Trophoblast cell (in vitro differentiated cells and primary cell): ENCODE data around the gene MMP24OS.
A peak's percentile ranks its signal among the peaks of the same experiment; 100 is the strongest.
"Not testable (repeated sequence)": the region's sequence is repeated elsewhere in the genome, so short reads cannot be mapped to it uniquely, and the experiment has no call there.

Experiments
- DNase-seq, 2 donors: peaks; one replicate each; pipeline ENCODE4 v3.0.0-alpha.2; 2016
- H2AFZ ChIP-seq: 2 replicates; pipeline ENCODE4 v1.6.1; 2013; ENCODE audit warnings: low read length, moderate library complexity, mild to moderate bottlenecking; ENCODE audit not compliant: insufficient read depth, poor library complexity
- H2AK5ac ChIP-seq: 2 replicates; pipeline ENCODE4 v1.6.1; 2013; ENCODE audit warnings: mild to moderate bottlenecking, low read length
- H2BK120ac ChIP-seq: 2 replicates; pipeline ENCODE4 v1.6.1; 2013; ENCODE audit warnings: low read length, mild to moderate bottlenecking, moderate library complexity; ENCODE audit not compliant: insufficient read depth, poor library complexity
- H2BK12ac ChIP-seq: 2 replicates; pipeline ENCODE4 v1.6.1; 2013; ENCODE audit warnings: mild to moderate bottlenecking, low read length, moderate library complexity
- H2BK5ac ChIP-seq: 2 replicates; pipeline ENCODE4 v1.6.1; 2013; ENCODE audit warnings: low read length, low read depth, moderate library complexity, mild to moderate bottlenecking; ENCODE audit not compliant: poor library complexity
- H3K14ac ChIP-seq: 2 replicates; pipeline ENCODE4 v1.6.1; 2013; ENCODE audit warnings: mild to moderate bottlenecking, low read length
- H3K18ac ChIP-seq: 2 replicates; pipeline ENCODE4 v1.6.1; 2013; ENCODE audit warnings: mild to moderate bottlenecking, low read length
- H3K23ac ChIP-seq: 2 replicates; pipeline ENCODE4 v1.6.1; 2013; ENCODE audit warnings: low read length
- H3K27ac ChIP-seq: 2 replicates; pipeline ENCODE4 v1.5.1; 2013; ENCODE audit warnings: low read depth, mild to moderate bottlenecking, inconsistent platforms, low read length, moderate library complexity
- H3K27me3 ChIP-seq: 2 replicates; pipeline ENCODE4 v1.6.1; 2013; ENCODE audit warnings: inconsistent platforms, mild to moderate bottlenecking, low read length, moderate library complexity; ENCODE audit not compliant: insufficient read depth
- H3K36me3 ChIP-seq, 2 experiments: 1 replicate in 1 of 2; 2 replicates in 1 of 2; pipeline ENCODE4 v1.6.1; 2013; ENCODE audit warnings: low read length in 2 of 2, mild to moderate bottlenecking in 2 of 2, moderate library complexity in 1 of 2; ENCODE audit not compliant: insufficient read depth in 2 of 2, control insufficient read depth in 1 of 2
- H3K4ac ChIP-seq: 2 replicates; pipeline ENCODE4 v1.6.1; 2013; ENCODE audit warnings: low read depth, mild to moderate bottlenecking, low read length, moderate library complexity
- H3K4me1 ChIP-seq, 2 experiments: 1 replicate in 1 of 2; 2 replicates in 1 of 2; pipeline ENCODE4 v1.6.1; 2013; ENCODE audit warnings: low read length in 2 of 2, mild to moderate bottlenecking in 2 of 2, moderate library complexity in 1 of 2; ENCODE audit not compliant: insufficient read depth in 2 of 2, control insufficient read depth in 1 of 2
- H3K4me2 ChIP-seq: 2 replicates; pipeline ENCODE4 v1.6.1; 2013; ENCODE audit warnings: inconsistent platforms, mild to moderate bottlenecking, low read length, moderate library complexity
- H3K4me3 ChIP-seq: 2 replicates; pipeline ENCODE4 v1.5.1; 2013; ENCODE audit warnings: mild to moderate bottlenecking, low read depth, low read length, inconsistent platforms
- H3K79me1 ChIP-seq: one replicate; pipeline ENCODE4 v1.6.1; 2013; ENCODE audit warnings: low read length
- H3K79me2 ChIP-seq: 2 replicates; pipeline ENCODE4 v1.6.1; 2013; ENCODE audit warnings: low read length, mild to moderate bottlenecking; ENCODE audit not compliant: control insufficient read depth, insufficient read depth, poor library complexity
- H3K9ac ChIP-seq: 2 replicates; pipeline ENCODE4 v1.6.1; 2013; ENCODE audit warnings: mild to moderate bottlenecking, low read length
- H3K9me3 ChIP-seq: 2 replicates; pipeline ENCODE4 v1.6.1; 2013; ENCODE audit warnings: low read depth, mild to moderate bottlenecking, control low read depth, inconsistent platforms, low read length; ENCODE audit not compliant: insufficient read depth
- H4K12ac ChIP-seq: 2 replicates; pipeline ENCODE4 v1.6.1; 2013; ENCODE audit warnings: low read depth, mild to moderate bottlenecking, low read length, moderate library complexity
- H4K8ac ChIP-seq: 2 replicates; pipeline ENCODE4 v1.6.1; 2013; ENCODE audit warnings: low read depth, mild to moderate bottlenecking, low read length, moderate library complexity
- H4K91ac ChIP-seq: one replicate; pipeline ENCODE4 v1.6.1; 2013; ENCODE audit warnings: low read depth, mild to moderate bottlenecking, low read length, moderate library complexity
- WGBS: extraction: QIAGEN DNeasy Blood & Tissue Kit; methylation state at CpG from one replicate; pipeline ENCODE4 v1.1.7; 2013; ENCODE audit warnings: missing lambda C conversion rate; ENCODE audit not compliant: insufficient read length, insufficient coverage; ENCODE audit errors: extremely low coverage; 5-methylcytosine and 5-hydroxymethylcytosine counted together

The MMP24OS gene

GRCh38 chr20:35252598-35252997 is 25.3 kb downstream of the MMP24OS start:
- WGBS = no CpG with 5 or more reads among the region's 2 CpGs
- not testable (repeated sequence) for H3K4me1 ChIP-seq, H3K4me2 ChIP-seq, DNase-seq, H3K14ac ChIP-seq, H3K36me3 ChIP-seq, H4K91ac ChIP-seq, H3K4ac ChIP-seq, H2BK12ac ChIP-seq, H3K79me1 ChIP-seq, H3K18ac ChIP-seq, H2AK5ac ChIP-seq, H4K8ac ChIP-seq, H2BK120ac ChIP-seq, H2AFZ ChIP-seq, H4K12ac ChIP-seq, H3K9ac ChIP-seq, H2BK5ac ChIP-seq, H3K23ac ChIP-seq, H3K4me3 ChIP-seq, H3K27me3 ChIP-seq, H3K27ac ChIP-seq, H3K79me2 ChIP-seq, H3K9me3 ChIP-seq

- Histone ChIP-seq H3K4ac (no peak overlapping the region), H2AK5ac (no peak overlapping the region), H3K4me2 (no peak overlapping the region), H4K12ac (no peak overlapping the region), H2BK120ac (no peak overlapping the region), H3K79me1 (no peaks in the 10 kb centered on the region), H3K4me3 (no peak overlapping the region), H3K9me3 (peaks cover 3% of the 10 kb centered on the region), H3K23ac (no peak overlapping the region), H2BK12ac (no peak overlapping the region), H3K14ac (no peak overlapping the region), H3K36me3 (no peaks in the 10 kb centered on the region), H3K4me1 (peaks cover 0 to 3% of the 10 kb centered on the region in 2 experiments), H3K27ac (no peak overlapping the region), H2BK5ac (no peak overlapping the region), H4K8ac (no peak overlapping the region), H4K91ac (no peak overlapping the region), H3K18ac (no peak overlapping the region), H2AFZ (no peak overlapping the region), H3K79me2 (no peaks in the 10 kb centered on the region), H3K9ac (no peak overlapping the region), H3K27me3 (no peaks in the 10 kb centered on the region)
- no CpG with 5 or more reads among the region's 2 CpGs for WGBS
- no peak for DNase-seq
Measured at GRCh38 chr20:35252037-35252461, 25.9 kb downstream of the MMP24OS start.

DNA sequence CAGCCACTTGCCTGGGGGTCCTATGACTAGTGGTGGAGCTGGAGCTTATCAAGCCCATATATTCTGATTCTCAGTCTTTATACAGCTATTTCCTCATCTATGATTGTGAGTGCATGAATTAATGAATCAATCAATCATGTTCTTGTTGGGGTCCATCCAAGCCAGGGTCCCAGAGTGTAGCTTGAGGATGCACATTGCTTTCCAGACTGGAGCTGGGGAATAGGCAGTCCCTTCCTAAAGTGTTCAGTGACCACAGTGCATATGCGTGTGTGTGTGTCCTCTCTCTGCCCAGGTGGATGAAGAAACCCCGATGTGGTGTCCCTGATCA is 26.3 kb downstream of the MMP24OS start:
- Histone ChIP-seq H3K4me2 (no peak overlapping the region), H3K9ac (no peak overlapping the region), H3K79me2 (no peaks in the 10 kb centered on the region), H3K27ac (no peak overlapping the region), H3K27me3 (no peaks in the 10 kb centered on the region), H3K4me1 (peaks cover 0 to 3% of the 10 kb centered on the region in 2 experiments), H2BK12ac (no peak overlapping the region), H2BK120ac (no peak overlapping the region), H2BK5ac (no peak overlapping the region), H4K8ac (no peak overlapping the region), H4K91ac (no peak overlapping the region), H4K12ac (no peak overlapping the region), H2AFZ (no peak overlapping the region), H2AK5ac (no peak overlapping the region), H3K9me3 (peaks cover 3% of the 10 kb centered on the region), H3K18ac (no peak overlapping the region), H3K79me1 (no peaks in the 10 kb centered on the region), H3K14ac (no peak overlapping the region), H3K4ac (no peak overlapping the region), H3K4me3 (no peak overlapping the region), H3K36me3 (no peaks in the 10 kb centered on the region), H3K23ac (no peak overlapping the region)
- whole genome bisulfite sequencing = no CpG with 5 or more reads among the region's 2 CpGs
- DNase-seq = no peak

DNA sequence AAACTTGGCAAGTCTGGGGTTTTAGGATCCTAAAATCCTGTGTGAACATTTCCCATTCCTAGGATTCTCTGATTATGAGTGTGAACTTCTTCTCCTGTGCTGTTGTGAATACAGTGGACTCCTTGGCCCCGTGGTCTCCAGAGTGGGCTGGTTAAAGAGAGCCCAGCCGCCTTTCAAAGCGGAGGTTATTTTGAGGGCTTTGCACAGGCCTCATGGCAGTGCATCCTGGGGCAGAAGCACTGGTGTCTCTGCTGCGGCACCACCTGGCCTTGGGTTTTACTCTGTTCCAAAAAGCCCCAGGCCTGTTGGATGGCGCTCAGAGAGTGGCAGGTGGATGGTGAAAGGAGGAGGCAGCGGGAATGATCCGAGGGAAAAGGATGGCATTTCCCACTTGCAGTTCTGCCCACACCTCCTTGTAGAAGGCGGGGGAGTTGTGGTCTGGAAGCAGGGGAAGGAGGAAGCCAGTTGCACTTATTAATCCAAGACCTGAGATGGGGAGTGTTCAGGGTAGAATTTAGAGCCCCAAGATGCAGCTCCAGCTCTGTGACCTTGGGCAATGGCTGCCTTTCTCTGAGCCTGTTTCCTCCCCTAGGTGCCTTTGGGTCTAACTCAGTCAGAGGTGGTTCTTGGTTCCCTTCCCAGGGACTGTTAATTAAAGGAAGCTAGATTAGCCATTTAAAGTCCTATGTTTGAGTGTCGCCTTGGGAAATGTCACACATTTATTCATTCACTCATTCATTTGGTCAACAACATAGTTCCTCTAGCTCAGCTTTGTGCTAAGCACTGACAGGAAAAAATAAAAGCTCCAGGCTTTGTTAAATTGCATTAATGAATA is 29.1 kb downstream of the MMP24OS start:
- H3K27ac ChIP-seq = no peak overlapping the region
- H3K14ac ChIP-seq = no peak overlapping the region
- no peak overlapping the region for H2AFZ ChIP-seq
- no peak overlapping the region for H2AK5ac ChIP-seq
- H3K79me1 ChIP-seq = no peaks in the 10 kb centered on the region
- no peak overlapping the region for H3K4me3 ChIP-seq
- H3K18ac ChIP-seq = no peak overlapping the region
- H2BK120ac ChIP-seq = no peak overlapping the region
- DNase-seq = peak in 1 of 2 donors; percentile 58
- no peak overlapping the region for H3K23ac ChIP-seq
- no peak overlapping the region for H4K12ac ChIP-seq
- no peaks in the 10 kb centered on the region for H3K27me3 ChIP-seq
- H4K8ac ChIP-seq = no peak overlapping the region
- no peaks in the 10 kb centered on the region for H3K36me3 ChIP-seq
- no peak overlapping the region for H2BK5ac ChIP-seq
- peaks cover 0 to 3% of the 10 kb centered on the region in 2 experiments for H3K4me1 ChIP-seq
- H2BK12ac ChIP-seq = no peak overlapping the region
- no CpG with 5 or more reads among the region's 9 CpGs for WGBS
- no peak overlapping the region for H3K9ac ChIP-seq
- no peak overlapping the region for H3K4ac ChIP-seq
- no peak overlapping the region for H4K91ac ChIP-seq
- H3K9me3 ChIP-seq = peaks cover 3% of the 10 kb centered on the region
- no peaks in the 10 kb centered on the region for H3K79me2 ChIP-seq
- no peak overlapping the region for H3K4me2 ChIP-seq
